Measurements from ENCODE around the gene CABCOCO1.
A peak's percentile ranks its signal among the peaks of the same experiment; 100 is the strongest.
"Not testable (repeated sequence)": the region's sequence is repeated elsewhere in the genome, so short reads cannot be mapped to it uniquely, and the experiment has no call there.

The CABCOCO1 gene

GRCh38 chr10:61643316-61643751, 19.4 kb upstream of the CABCOCO1 start:
- no peak for DNase-seq

GRCh38 chr10:61653699-61654098, 9.0 kb upstream of the CABCOCO1 start:
- no peak for DNase-seq

- no peak for DNase-seq
These were observed 7.3 kb upstream of the CABCOCO1 start for GRCh38 chr10:61655335-61655851.

- DNase-seq = no peak
These were observed 737 bp downstream of the CABCOCO1 start for GRCh38 chr10:61663466-61663865.

- DNase-seq = no peak
These were observed 2.3 kb downstream of the CABCOCO1 start for GRCh38 chr10:61664985-61665384.

- DNase-seq = no peak
These were observed 6.5 kb downstream of the CABCOCO1 start for GRCh38 chr10:61669161-61669725.

GRCh38 chr10:61669849-61670248, 7.1 kb downstream of the CABCOCO1 start:
- DNase-seq = no peak

GRCh38 chr10:61673360-61673759, 10.6 kb downstream of the CABCOCO1 start:
- DNase-seq = no peak

GRCh38 chr10:61682323-61682722, 19.6 kb downstream of the CABCOCO1 start:
- DNase-seq = no peak

- no peak for DNase-seq
These were observed 20.6 kb downstream of the CABCOCO1 start for GRCh38 chr10:61683319-61683718.

- no peak for DNase-seq
These were observed 22.3 kb downstream of the CABCOCO1 start for GRCh38 chr10:61684894-61685507.

GRCh38 chr10:61688551-61689308, 26.0 kb downstream of the CABCOCO1 start:
- DNase-seq = no peak

- DNase-seq = not testable (repeated sequence)
These were observed 28.9 kb downstream of the CABCOCO1 start for GRCh38 chr10:61691667-61692066.

GRCh38 chr10:61692447-61693010, 29.8 kb downstream of the CABCOCO1 start:
- no peak for DNase-seq

GRCh38 chr10:61698968-61699655, 36.4 kb downstream of the CABCOCO1 start:
- no peak for DNase-seq

GRCh38 chr10:61701055-61701705, 38.5 kb downstream of the CABCOCO1 start:
- no peak for DNase-seq

- no peak for DNase-seq
These were observed 39.0 kb downstream of the CABCOCO1 start for GRCh38 chr10:61701706-61702105.

- peak in 1 of 2 experiments; percentile 14 for DNase-seq
These were observed 39.9 kb downstream of the CABCOCO1 start for GRCh38 chr10:61702584-61702983.

GRCh38 chr10:61705022-61705613, 42.4 kb downstream of the CABCOCO1 start:
- no peak for DNase-seq

- no peak for DNase-seq
These were observed 46.1 kb downstream of the CABCOCO1 start for GRCh38 chr10:61708846-61709245.

GRCh38 chr10:61712105-61712504, 49.4 kb downstream of the CABCOCO1 start:
- DNase-seq = not testable (repeated sequence)

- not testable (repeated sequence) for DNase-seq
These were observed 56.7 kb downstream of the CABCOCO1 start for GRCh38 chr10:61719475-61719874.
